ENCODE measurements around the gene JPH4.

The JPH4 gene

GRCh38 chr14:23542261-23542660 is 36.3 kb downstream of the JPH4 start:
- H3K4me1 ChIP-seq, result peaks cover 20% of the 10 kb centered on the region
- H3K27ac ChIP-seq, result no peak overlapping the region
- no peak overlapping the region for H3K4me2 ChIP-seq (ENCODE audit: low read length)
- H3K27me3 ChIP-seq (ENCODE audit: control insufficient read depth, insufficient read depth, low read length), result no peaks in the 10 kb centered on the region
- H3K9me3 ChIP-seq (ENCODE audit: control insufficient read depth, low read length), result no peaks in the 10 kb centered on the region
- no peak overlapping the region for H3K4me3 ChIP-seq (ENCODE audit: low read depth, low read length)
- H3K79me2 ChIP-seq, result peaks cover 9% of the 10 kb centered on the region
- no peak for TF ChIP-seq CTCF (IDR thresholded peaks at IDR 0.05)
- H3K9ac ChIP-seq, result no peak overlapping the region
- no peaks in the 10 kb centered on the region for H3K36me3 ChIP-seq (ENCODE audit: control insufficient read depth, insufficient read depth, low read length)
- H2AFZ ChIP-seq, result no peak overlapping the region

GRCh38 chr14:23540141-23540469 is 38.5 kb downstream of the JPH4 start:
- no peak overlapping the region for H3K4me3 ChIP-seq (ENCODE audit: low read depth, low read length)
- TF ChIP-seq CTCF (IDR thresholded peaks at IDR 0.05), result no peak
- H3K9ac ChIP-seq, result no peak overlapping the region
- H2AFZ ChIP-seq, result no peak overlapping the region
- H3K79me2 ChIP-seq, result peaks cover 9% of the 10 kb centered on the region
- peak overlapping the region; percentile 82 for H3K27ac ChIP-seq
- no peaks in the 10 kb centered on the region for H3K9me3 ChIP-seq (ENCODE audit: control insufficient read depth, low read length)
- H3K27me3 ChIP-seq (ENCODE audit: control insufficient read depth, insufficient read depth, low read length), result no peaks in the 10 kb centered on the region
- H3K36me3 ChIP-seq (ENCODE audit: control insufficient read depth, insufficient read depth, low read length), result no peaks in the 10 kb centered on the region
- peaks cover 18% of the 10 kb centered on the region for H3K4me1 ChIP-seq
- no peak overlapping the region for H3K4me2 ChIP-seq (ENCODE audit: low read length)

GRCh38 chr14:23539248-23540140 is 39.1 kb downstream of the JPH4 start:
- TF ChIP-seq CTCF (IDR thresholded peaks at IDR 0.05), result peak; percentile 85
- no peak overlapping the region for H3K9ac ChIP-seq
- H3K9me3 ChIP-seq (ENCODE audit: control insufficient read depth, low read length), result no peaks in the 10 kb centered on the region
- peak overlapping the region; percentile 45 for H3K4me2 ChIP-seq (ENCODE audit: low read length)
- peak overlapping the region; percentile 31 for H3K4me3 ChIP-seq (ENCODE audit: low read depth, low read length)
- H3K27me3 ChIP-seq (ENCODE audit: control insufficient read depth, insufficient read depth, low read length), result no peaks in the 10 kb centered on the region
- H3K27ac ChIP-seq, result peak overlapping the region; percentile 82
- H2AFZ ChIP-seq, result peak overlapping the region; percentile 87
- H3K4me1 ChIP-seq, result peaks cover 14% of the 10 kb centered on the region
- H3K36me3 ChIP-seq (ENCODE audit: control insufficient read depth, insufficient read depth, low read length), result no peaks in the 10 kb centered on the region
- H3K79me2 ChIP-seq, result peaks cover 9% of the 10 kb centered on the region

- peak overlapping the region; percentile 31 for H3K4me3 ChIP-seq (ENCODE audit: low read depth, low read length)
- H3K79me2 ChIP-seq, result peaks cover 9% of the 10 kb centered on the region
- peak overlapping the region; percentile 82 for H3K27ac ChIP-seq
- H3K9ac ChIP-seq, result no peak overlapping the region
- H3K36me3 ChIP-seq (ENCODE audit: control insufficient read depth, insufficient read depth, low read length), result no peaks in the 10 kb centered on the region
- H2AFZ ChIP-seq, result peak overlapping the region; percentile 87
- peak overlapping the region; percentile 45 for H3K4me2 ChIP-seq (ENCODE audit: low read length)
- no peaks in the 10 kb centered on the region for H3K27me3 ChIP-seq (ENCODE audit: control insufficient read depth, insufficient read depth, low read length)
- H3K4me1 ChIP-seq, result peaks cover 14% of the 10 kb centered on the region
- no peak for TF ChIP-seq CTCF (IDR thresholded peaks at IDR 0.05)
- no peaks in the 10 kb centered on the region for H3K9me3 ChIP-seq (ENCODE audit: control insufficient read depth, low read length)
These were observed 39.8 kb downstream of the JPH4 start for GRCh38 chr14:23538785-23539184.

Measured in parathyroid adenoma (tissue), 2 donors.